Transverse colon (tissue), 4 donors: ENCODE measurements around the gene GPR31. TPM values are rescaled to one million over a fixed set of nuclear protein-coding genes. Genes with fewer than 3 reads are reported as not detected.
A peak's percentile ranks its signal among the peaks of the same experiment; 100 is the strongest.

ENCODE experiments used
- DNase-seq: peaks from one replicate; pipeline ENCODE4 v3.0.0-alpha.2; 2019
- H3K27ac ChIP-seq, 4 donors: fragments of 200-600 bp; sonication (generic); 2 replicates each; pipeline ENCODE4 v1.5.1; 2016 to 2018; ENCODE audit warnings: inconsistent platforms in 4 of 4
- H3K27me3 ChIP-seq: fragments of 200-600 bp; sonication (generic); 2 replicates; pipeline ENCODE4 v1.5.1; 2017; ENCODE audit warnings: inconsistent platforms
- H3K36me3 ChIP-seq, 4 donors: fragments of 200-600 bp; sonication (generic); 2 replicates each; pipeline ENCODE4 v1.5.1; 2017 to 2019; ENCODE audit warnings: inconsistent platforms in 4 of 4
- H3K4me1 ChIP-seq, 4 donors: fragments of 200-600 bp; sonication (generic); 2 replicates each; pipeline ENCODE4 v1.5.1; 2017 to 2020; ENCODE audit warnings: inconsistent platforms in 4 of 4
- H3K4me3 ChIP-seq, 4 donors: fragments of 200-600 bp; sonication (generic); 1 replicate in 1 of 4; 2 replicates in 3 of 4; pipeline versions ENCODE4 v1.5.1 to v1.6.1; 2017 to 2019; ENCODE audit warnings: inconsistent platforms in 4 of 4
- H3K9me3 ChIP-seq, 2 donors: fragments of 200-600 bp; sonication (generic); 2 replicates each; pipeline ENCODE4 v1.5.1; 2017 to 2019; ENCODE audit warnings: inconsistent platforms in 2 of 2
- EP300 ChIP-seq: sonication (generic); formaldehyde crosslinking; IDR thresholded peaks from one replicate; pipeline ENCODE4 v1.6.1; 2017; ENCODE audit warnings: antibody characterized with exemption, low read depth
- POLR2A ChIP-seq: fragments of 450-650 bp; IDR thresholded peaks from one replicate; pipeline ENCODE4 v1.6.1; 2016; ENCODE audit warnings: antibody characterized with exemption, mild to moderate bottlenecking, moderate library complexity
- POLR2AphosphoS5 ChIP-seq, 3 donors: sonication (generic); formaldehyde crosslinking; IDR thresholded peaks; one replicate each; pipeline ENCODE4 v1.6.1; 2016; ENCODE audit warnings: antibody characterized with exemption in 3 of 3
- WGBS, 2 donors: methylation state at CpG; one replicate each; pipeline ENCODE4 v1.1.5; 2018; ENCODE audit warnings: low coverage in 1 of 2; 5-methylcytosine and 5-hydroxymethylcytosine counted together
- in situ Hi-C, 4 donors: fragments of 200-750 bp; cut with MboI; loops; one replicate each; pipeline versions ENCODE4 v1.15.0 to v1.15.1; 2017; ENCODE audit warnings: low sequenced_read_pairs in 3 of 4, low pct_ligation_motif_present in 1 of 4, low pct_unique_long_range_greater_than_20kb in 1 of 4
- intact Hi-C: fragments of 100-400 bp; cut with DNase I; formaldehyde crosslinking; loops from one replicate; pipeline ENCODE4 v1.15.1; 2023; ENCODE audit warnings: low total_unique reads
- total RNA-seq, 4 donors: library from RNA; depleted of rRNA; stranded (reverse); fragments of >200 nt; gene quantifications; one replicate each; pipeline ENCODE4 v1.1.0, GENCODE V29; 2016
- TF ChIP-seq, protein P1 (sequence below), 5 experiments: fragments of 200-600 bp in 3 of 5; fragments of 450-650 bp in 2 of 5; sonication (generic) in 3 of 5; IDR thresholded peaks; 1 replicate in 2 of 5; 2 replicates in 3 of 5; pipeline ENCODE4 v1.5.1; 2016 to 2017; ENCODE audit warnings: antibody characterized with exemption in 5 of 5, inconsistent platforms in 3 of 5, mild to moderate bottlenecking in 2 of 5, moderate library complexity in 1 of 5

Gene GPR31
- total RNA-seq, 4 donors from 2014 or later, result not detected

DNA sequence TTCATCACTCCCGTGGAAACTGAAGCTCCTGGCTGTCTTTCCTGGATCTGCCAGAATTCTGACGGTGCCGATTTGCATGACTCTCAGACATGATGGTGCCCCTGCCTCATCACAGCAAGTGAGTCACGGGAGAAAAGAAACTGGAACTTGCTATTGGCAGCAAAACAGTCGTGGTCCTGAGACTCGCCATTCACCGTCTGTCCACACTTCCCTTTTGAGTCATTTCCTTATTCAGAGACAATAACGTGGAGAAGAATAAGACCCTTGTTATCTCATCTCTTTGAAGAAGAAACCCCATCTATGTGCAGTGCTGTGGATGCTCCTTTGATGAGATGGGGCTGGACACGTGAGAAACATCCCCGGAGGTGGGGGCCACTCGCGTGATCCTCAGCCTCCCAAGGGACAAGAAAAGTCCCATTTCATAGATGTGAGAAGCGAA lies 4.2 kb downstream of the GPR31 start:
- intact Hi-C loops, result no loop called here
- H3K4me3 ChIP-seq, result peak overlapping the region in 1 of 4 donors; percentile 26
- no peaks in the 10 kb centered on the region for H3K4me1 ChIP-seq
- H3K36me3 ChIP-seq, result no peaks in the 10 kb centered on the region
- H3K9me3 ChIP-seq, result no peaks in the 10 kb centered on the region
- H3K27me3 ChIP-seq, result no peaks in the 10 kb centered on the region
- peak; percentile 27 for DNase-seq
- no peak overlapping the region for H3K27ac ChIP-seq
- in situ Hi-C loops, result no loop called here
- TF ChIP-seq, protein P1, sequence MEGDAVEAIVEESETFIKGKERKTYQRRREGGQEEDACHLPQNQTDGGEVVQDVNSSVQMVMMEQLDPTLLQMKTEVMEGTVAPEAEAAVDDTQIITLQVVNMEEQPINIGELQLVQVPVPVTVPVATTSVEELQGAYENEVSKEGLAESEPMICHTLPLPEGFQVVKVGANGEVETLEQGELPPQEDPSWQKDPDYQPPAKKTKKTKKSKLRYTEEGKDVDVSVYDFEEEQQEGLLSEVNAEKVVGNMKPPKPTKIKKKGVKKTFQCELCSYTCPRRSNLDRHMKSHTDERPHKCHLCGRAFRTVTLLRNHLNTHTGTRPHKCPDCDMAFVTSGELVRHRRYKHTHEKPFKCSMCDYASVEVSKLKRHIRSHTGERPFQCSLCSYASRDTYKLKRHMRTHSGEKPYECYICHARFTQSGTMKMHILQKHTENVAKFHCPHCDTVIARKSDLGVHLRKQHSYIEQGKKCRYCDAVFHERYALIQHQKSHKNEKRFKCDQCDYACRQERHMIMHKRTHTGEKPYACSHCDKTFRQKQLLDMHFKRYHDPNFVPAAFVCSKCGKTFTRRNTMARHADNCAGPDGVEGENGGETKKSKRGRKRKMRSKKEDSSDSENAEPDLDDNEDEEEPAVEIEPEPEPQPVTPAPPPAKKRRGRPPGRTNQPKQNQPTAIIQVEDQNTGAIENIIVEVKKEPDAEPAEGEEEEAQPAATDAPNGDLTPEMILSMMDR (IDR thresholded peaks at IDR 0.05), result no peak
- no peak for TF ChIP-seq POLR2A
- no peak for TF ChIP-seq POLR2AphosphoS5 (IDR thresholded peaks at IDR 0.05)
- no peak for TF ChIP-seq EP300
- 55% methylated on average over 13 of the region's 13 CpGs; no CpG with 5 or more reads in 1 of the 2 donors for WGBS, 2 donors

DNA sequence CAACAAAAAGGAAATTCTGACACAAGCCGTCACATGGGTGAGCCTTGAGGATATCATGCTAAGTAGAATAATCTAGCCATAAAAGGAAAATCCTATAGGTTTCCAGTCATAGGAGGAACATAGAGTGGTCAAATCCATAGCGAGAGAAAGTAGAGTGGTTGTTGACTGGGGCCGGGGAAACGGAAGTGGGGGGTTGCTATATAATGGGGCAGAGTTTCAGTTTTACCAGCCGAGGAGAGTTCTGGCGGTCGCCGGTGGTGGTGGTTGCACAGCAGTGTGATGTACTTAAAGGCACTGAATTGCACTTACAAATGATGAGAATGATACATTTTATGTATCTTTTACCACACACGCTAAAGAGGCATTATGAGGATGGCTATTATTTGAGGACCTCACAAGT lies 4.9 kb downstream of the GPR31 start:
- no peak overlapping the region for H3K4me3 ChIP-seq
- H3K4me1 ChIP-seq, result no peaks in the 10 kb centered on the region
- H3K27me3 ChIP-seq, result no peaks in the 10 kb centered on the region
- no peak overlapping the region for H3K27ac ChIP-seq
- TF ChIP-seq, protein P1 (IDR thresholded peaks at IDR 0.05), result no peak
- no peak for TF ChIP-seq POLR2A
- TF ChIP-seq POLR2AphosphoS5 (IDR thresholded peaks at IDR 0.05), result no peak
- TF ChIP-seq EP300, result no peak
- WGBS, 2 donors, result 74 to 75% methylated on average over 7 to 9 of the region's 9 CpGs
- DNase-seq, result no peak
- H3K36me3 ChIP-seq, result no peaks in the 10 kb centered on the region
- no peaks in the 10 kb centered on the region for H3K9me3 ChIP-seq
- intact Hi-C loops (no loop called here), in situ Hi-C loops (no loop called here)

DNA sequence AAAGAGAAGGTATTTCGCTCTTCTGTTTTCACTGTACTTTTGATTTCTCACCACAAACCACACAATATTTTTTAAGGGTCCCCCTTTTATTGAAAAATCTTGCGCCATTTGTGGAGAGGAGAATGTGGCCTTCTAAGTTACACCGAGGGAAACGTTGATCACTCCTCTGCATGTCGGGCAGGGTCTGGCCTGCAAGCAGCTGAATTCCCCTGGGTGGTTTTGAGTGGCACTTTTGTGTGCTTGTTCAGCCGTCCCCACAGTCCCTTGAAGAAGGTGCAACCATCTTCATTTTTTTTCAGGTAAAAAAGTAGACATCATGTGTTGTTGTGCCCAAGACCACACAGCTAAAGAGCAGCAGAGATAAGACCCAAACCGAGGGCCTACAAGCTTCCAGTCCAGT lies 6.1 kb downstream of the GPR31 start:
- WGBS, 2 donors, result 81 to 82% methylated on average over 6 to 7 of the region's 7 CpGs
- H3K36me3 ChIP-seq, result no peaks in the 10 kb centered on the region
- H3K4me3 ChIP-seq, result no peak overlapping the region
- H3K27me3 ChIP-seq, result no peaks in the 10 kb centered on the region
- no peak overlapping the region for H3K27ac ChIP-seq
- no peak for DNase-seq
- H3K4me1 ChIP-seq, result no peaks in the 10 kb centered on the region
- H3K9me3 ChIP-seq, result no peaks in the 10 kb centered on the region
- intact Hi-C loops, result no loop called here
- TF ChIP-seq, protein P1 (IDR thresholded peaks at IDR 0.05), result no peak
- no peak for TF ChIP-seq POLR2AphosphoS5 (IDR thresholded peaks at IDR 0.05)
- TF ChIP-seq EP300, result no peak
- no peak for TF ChIP-seq POLR2A
- in situ Hi-C loops, result no loop called here

DNA sequence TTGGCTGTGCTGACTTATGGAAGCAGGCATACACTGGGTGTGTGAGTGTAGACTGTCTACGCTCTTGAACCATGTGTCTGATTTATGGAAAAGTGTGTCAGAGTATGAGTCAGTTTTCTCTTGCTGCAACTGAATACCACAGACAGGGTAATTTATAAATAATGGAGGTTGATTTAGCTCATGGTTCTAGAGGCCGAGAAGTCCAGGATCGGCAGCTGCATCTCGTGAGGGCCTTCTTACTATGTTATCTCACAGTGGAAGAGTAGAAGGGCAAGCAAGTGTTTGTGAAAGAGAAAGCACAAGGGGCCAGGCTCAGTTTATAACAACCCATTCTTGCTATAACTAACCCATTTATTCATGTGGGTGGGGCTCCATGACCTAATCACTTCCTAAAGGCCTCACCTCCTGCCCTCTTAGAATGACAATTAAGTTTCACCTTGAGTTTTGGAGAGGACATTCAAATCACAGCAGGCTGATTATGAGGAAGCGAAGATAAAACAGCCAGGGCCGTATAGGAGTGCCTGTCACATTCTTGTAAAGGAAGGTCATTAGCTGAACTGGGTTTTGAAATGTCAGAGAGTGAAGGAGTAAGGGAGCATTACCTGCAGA lies 6.7 kb downstream of the GPR31 start:
- intact Hi-C loops (no loop called here), in situ Hi-C loops (no loop called here)
- Histone ChIP-seq H3K4me3 (no peak overlapping the region), H3K36me3 (no peaks in the 10 kb centered on the region), H3K27me3 (no peaks in the 10 kb centered on the region), H3K27ac (no peak overlapping the region), H3K4me1 (no peaks in the 10 kb centered on the region), H3K9me3 (no peaks in the 10 kb centered on the region)
- 77 to 80% methylated on average over 4 to 6 of the region's 6 CpGs for WGBS, 2 donors
- TF ChIP-seq EP300 (no peak), POLR2A (no peak), POLR2AphosphoS5 (IDR thresholded peaks at IDR 0.05) (no peak)
- TF ChIP-seq, protein P1 (IDR thresholded peaks at IDR 0.05), result no peak
- no peak for DNase-seq
